Smooth muscle cell (in vitro differentiated cells): ENCODE results near the gene MMP25. TPM values are rescaled to one million over a fixed set of nuclear protein-coding genes. Genes with fewer than 3 reads are reported as not detected.

Source experiments
- DNase-seq: peaks from one replicate; lab custom pipeline; 2025; ENCODE audit not compliant: unreplicated experiment; lab: John Stamatoyannopoulos, UW
- H2AFZ ChIP-seq: fragments of 200-600 bp; sonication (generic); 2 replicates; pipeline ENCODE4 v1.6.0; 2016; ENCODE audit warnings: antibody characterized with exemption, low read depth, mild to moderate bottlenecking
- H3F3A ChIP-seq: fragments of 200-600 bp; sonication (generic); 2 replicates; pipeline ENCODE4 v1.6.0; 2017; ENCODE audit warnings: antibody characterized with exemption, low read depth
- H3K27ac ChIP-seq: fragments of 200-600 bp; sonication (generic); 2 replicates; pipeline ENCODE4 v1.5.1; 2016; ENCODE audit warnings: low read depth, mild to moderate bottlenecking
- H3K27me3 ChIP-seq: fragments of 200-600 bp; sonication (generic); 2 replicates; pipeline ENCODE4 v1.6.1; 2016; ENCODE audit warnings: low read depth, mild to moderate bottlenecking
- H3K36me3 ChIP-seq: fragments of 200-600 bp; sonication (generic); 2 replicates; pipeline ENCODE4 v1.5.1; 2016; ENCODE audit warnings: low read depth
- H3K4me1 ChIP-seq: fragments of 200-600 bp; sonication (generic); 2 replicates; pipeline ENCODE4 v1.5.1; 2016; ENCODE audit warnings: low read depth
- H3K4me2 ChIP-seq: fragments of 200-600 bp; sonication (generic); 2 replicates; pipeline ENCODE4 v1.6.0; 2016; ENCODE audit warnings: mild to moderate bottlenecking
- H3K4me3 ChIP-seq: fragments of 200-600 bp; sonication (generic); 2 replicates; pipeline ENCODE4 v1.5.1; 2016; ENCODE audit warnings: mild to moderate bottlenecking
- H3K79me2 ChIP-seq: fragments of 200-600 bp; sonication (generic); 2 replicates; pipeline ENCODE4 v1.6.0; 2016; ENCODE audit warnings: low read depth, mild to moderate bottlenecking
- H3K9ac ChIP-seq: fragments of 200-600 bp; sonication (generic); 2 replicates; pipeline ENCODE4 v1.6.0; 2016; ENCODE audit warnings: low read depth
- H3K9me3 ChIP-seq: fragments of 200-600 bp; sonication (generic); replicated peaks from 2 replicates; pipeline ENCODE4 v1.5.1; 2016; ENCODE audit warnings: low read depth
- H4K20me1 ChIP-seq: fragments of 200-600 bp; sonication (generic); 2 replicates; pipeline ENCODE4 v1.6.0; 2016; ENCODE audit warnings: low read depth
- WGBS: methylation state at CpG from one replicate; pipeline ENCODE4 v1.1.7; 2016; ENCODE audit warnings: low lambda C conversion rate; 5-methylcytosine and 5-hydroxymethylcytosine counted together
- polyA plus RNA-seq: library from polyadenylated mRNA; unstranded; fragments of >200 nt; fragmentation: Nextera tagmentation; extraction: Ambion mirVana; gene quantifications from 2 replicates; pipeline ENCODE4 v1.2.1, GENCODE V29; 2016
- total RNA-seq: library from RNA; depleted of rRNA; stranded (reverse); fragments of >200 nt; gene quantifications from 2 replicates; pipeline ENCODE4 v1.2.3, GENCODE V29; 2014
- TF ChIP-seq, protein P1 (sequence below): fragments of 200-600 bp; sonication (generic); IDR thresholded peaks from 2 replicates; pipeline ENCODE4 v1.5.1; 2017; ENCODE audit warnings: borderline replicate concordance, mild to moderate bottlenecking, antibody characterized with exemption; ENCODE audit not compliant: insufficient read depth, poor library complexity, severe bottlenecking

MMP25 gene
- total and polyA plus RNA-seq, 2 experiments from 2014 or later = 0.90 to 1.3 TPM

DNA sequence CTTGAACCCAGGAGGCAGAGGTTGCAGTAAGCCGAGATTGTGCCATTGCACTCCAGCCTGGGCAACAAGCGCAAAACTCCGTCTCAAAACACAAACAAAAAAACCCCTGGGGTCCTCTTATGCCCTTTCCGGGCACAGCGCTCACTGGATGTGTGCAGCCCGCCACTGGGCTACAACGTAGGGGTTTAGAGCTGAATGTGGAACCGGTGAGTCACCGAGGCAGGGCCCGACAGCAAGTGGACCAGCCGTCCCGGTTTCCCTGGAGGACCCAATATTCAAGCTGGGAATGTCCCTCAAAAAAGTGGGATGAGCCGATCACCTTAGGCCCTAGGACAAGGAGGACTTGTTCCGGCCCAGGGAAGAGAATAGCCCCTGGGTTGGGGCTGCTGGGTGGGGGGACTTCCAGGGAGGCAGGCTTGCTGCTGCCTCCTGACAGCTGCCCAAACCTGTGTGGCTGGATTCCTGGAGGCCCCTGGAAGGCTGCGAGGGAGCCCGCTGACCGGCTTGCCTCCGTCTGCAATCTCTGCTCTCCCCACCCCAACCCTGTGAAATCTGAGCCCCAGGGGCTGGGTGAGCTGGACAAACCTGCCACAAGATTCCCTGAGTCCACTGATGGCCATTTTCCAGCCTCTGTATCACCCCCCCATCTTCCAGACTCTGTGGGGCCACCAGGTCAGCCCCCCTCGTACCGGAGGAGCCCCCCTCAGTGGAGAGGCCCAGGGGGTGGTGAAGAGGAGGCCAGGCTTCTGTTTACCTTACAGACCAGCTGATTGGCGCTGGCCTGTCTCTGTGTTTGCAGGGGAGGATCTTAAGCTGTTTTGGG is 36.6 kb upstream of the MMP25 start:
- DNase-seq = no peak
- Histone ChIP-seq H3K9me3 (no peaks in the 10 kb centered on the region), H3F3A (no peaks in the 10 kb centered on the region), H4K20me1 (no peaks in the 10 kb centered on the region), H3K27ac (peak overlapping the region; percentile 86), H3K4me2 (peak overlapping the region; percentile 62), H3K27me3 (peaks cover 89% of the 10 kb centered on the region), H2AFZ (no peak overlapping the region), H3K36me3 (no peaks in the 10 kb centered on the region), H3K79me2 (no peaks in the 10 kb centered on the region), H3K4me1 (peaks cover 38% of the 10 kb centered on the region), H3K4me3 (peak overlapping the region; percentile 28), H3K9ac (peak overlapping the region; percentile 50)
- 16% methylated on average over 21 of the region's 21 CpGs for WGBS
- TF ChIP-seq, protein P1, sequence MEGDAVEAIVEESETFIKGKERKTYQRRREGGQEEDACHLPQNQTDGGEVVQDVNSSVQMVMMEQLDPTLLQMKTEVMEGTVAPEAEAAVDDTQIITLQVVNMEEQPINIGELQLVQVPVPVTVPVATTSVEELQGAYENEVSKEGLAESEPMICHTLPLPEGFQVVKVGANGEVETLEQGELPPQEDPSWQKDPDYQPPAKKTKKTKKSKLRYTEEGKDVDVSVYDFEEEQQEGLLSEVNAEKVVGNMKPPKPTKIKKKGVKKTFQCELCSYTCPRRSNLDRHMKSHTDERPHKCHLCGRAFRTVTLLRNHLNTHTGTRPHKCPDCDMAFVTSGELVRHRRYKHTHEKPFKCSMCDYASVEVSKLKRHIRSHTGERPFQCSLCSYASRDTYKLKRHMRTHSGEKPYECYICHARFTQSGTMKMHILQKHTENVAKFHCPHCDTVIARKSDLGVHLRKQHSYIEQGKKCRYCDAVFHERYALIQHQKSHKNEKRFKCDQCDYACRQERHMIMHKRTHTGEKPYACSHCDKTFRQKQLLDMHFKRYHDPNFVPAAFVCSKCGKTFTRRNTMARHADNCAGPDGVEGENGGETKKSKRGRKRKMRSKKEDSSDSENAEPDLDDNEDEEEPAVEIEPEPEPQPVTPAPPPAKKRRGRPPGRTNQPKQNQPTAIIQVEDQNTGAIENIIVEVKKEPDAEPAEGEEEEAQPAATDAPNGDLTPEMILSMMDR = no peak

DNA sequence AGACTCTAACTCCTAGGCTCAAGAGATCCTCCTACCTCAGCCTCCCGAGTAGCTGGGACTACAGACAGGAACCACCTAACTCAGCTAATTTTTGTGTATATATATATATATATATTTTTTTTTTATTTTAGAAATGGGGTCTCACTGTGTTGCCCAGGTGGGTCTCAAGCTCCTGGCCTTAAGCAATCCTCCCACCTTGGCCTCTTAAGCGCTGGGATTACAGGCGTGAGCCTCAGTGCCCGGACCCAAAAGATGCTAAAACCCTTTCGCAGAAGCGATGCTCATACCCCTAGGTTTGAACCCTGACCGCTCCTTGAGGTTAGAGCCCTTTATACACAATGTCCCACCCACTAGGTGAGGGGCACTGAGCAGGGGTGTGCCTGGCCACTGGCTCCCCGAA is 35.9 kb upstream of the MMP25 start:
- Histone ChIP-seq H3F3A (no peaks in the 10 kb centered on the region), H3K36me3 (no peaks in the 10 kb centered on the region), H4K20me1 (no peaks in the 10 kb centered on the region), H3K9me3 (no peaks in the 10 kb centered on the region), H3K27ac (peak overlapping the region; percentile 86), H3K4me3 (no peak overlapping the region), H3K4me2 (no peak overlapping the region), H2AFZ (no peak overlapping the region), H3K27me3 (peaks cover 81% of the 10 kb centered on the region), H3K4me1 (peaks cover 36% of the 10 kb centered on the region), H3K9ac (no peak overlapping the region), H3K79me2 (no peaks in the 10 kb centered on the region)
- TF ChIP-seq, protein P1 = no peak
- 88% methylated on average over 8 of the region's 8 CpGs for WGBS
- DNase-seq = no peak

DNA sequence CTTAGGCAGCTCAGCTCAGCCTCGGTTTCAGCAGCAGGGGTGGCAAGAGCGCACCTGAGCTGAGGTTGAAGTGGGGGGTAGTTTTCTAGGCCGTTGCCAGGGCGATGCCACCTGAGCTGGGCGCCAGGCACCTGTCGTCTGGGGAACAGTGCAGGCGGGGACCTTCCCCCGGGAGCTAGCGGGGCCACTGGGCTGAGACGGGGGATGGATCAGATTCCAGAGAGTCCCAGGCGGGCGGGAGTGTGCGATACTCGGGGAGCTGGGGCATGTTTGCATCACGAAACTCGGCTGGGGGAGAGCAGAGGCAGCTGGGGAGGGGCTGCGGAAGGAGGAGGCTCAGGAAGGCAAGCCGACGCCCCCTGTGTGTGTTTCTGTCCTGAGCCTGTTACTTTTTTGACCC is 34.1 kb upstream of the MMP25 start:
- H3K4me2 ChIP-seq = peak overlapping the region; percentile 25
- TF ChIP-seq, protein P1 = no peak
- H3K27me3 ChIP-seq = peaks cover 64% of the 10 kb centered on the region

DNA sequence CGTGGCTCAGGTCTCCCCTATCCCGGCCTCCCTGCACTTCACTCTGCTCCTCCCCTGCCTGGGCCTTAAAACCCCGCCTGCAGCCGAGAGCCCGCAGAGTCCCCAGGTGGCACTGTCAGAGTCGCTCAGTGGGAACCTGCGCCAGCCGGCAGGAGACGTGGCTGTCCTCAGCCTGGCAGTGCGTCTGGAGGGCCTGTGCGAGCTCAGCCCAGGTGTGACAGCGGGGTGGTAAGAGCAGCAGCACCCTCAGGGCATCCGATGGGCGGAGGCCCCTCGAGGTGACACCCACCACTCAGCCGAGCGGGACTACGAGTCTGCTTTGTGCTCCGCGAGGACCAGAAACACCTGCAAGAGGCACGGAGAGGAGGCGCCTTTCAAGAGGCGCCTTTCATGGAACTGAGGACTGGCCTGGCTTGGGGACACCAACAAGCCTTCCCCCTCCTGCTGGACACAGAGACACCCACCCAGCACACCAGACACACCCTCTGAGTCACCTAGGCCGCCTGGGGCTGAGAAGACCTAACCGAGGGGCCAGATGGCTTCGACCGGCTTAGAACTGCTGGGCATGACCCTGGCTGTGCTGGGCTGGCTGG is 33.4 kb upstream of the MMP25 start, which contains the start of gene CLDN9:
Gene CLDN9, plus strand, starts transcription at position 96 of the 593 bp plus-strand sequence. Its CDS starts 440 bp downstream, at position 536.
- 13% methylated on average over 26 of the region's 27 CpGs for WGBS
- TF ChIP-seq, protein P1 = no peak

More for the DNA sequence above, 34.1 kb upstream of the MMP25 start:
- no peak overlapping the region for H3K27ac ChIP-seq
- no peaks in the 10 kb centered on the region for H3K79me2 ChIP-seq
- H3F3A ChIP-seq = peaks cover 7% of the 10 kb centered on the region
- H3K36me3 ChIP-seq = no peaks in the 10 kb centered on the region
- no peak for DNase-seq
- 26% methylated on average over 19 of the region's 19 CpGs for WGBS
- H3K4me1 ChIP-seq = peaks cover 37% of the 10 kb centered on the region
- no peaks in the 10 kb centered on the region for H3K9me3 ChIP-seq
- peaks cover 4% of the 10 kb centered on the region for H4K20me1 ChIP-seq
- no peak overlapping the region for H3K4me3 ChIP-seq
- H3K9ac ChIP-seq = no peak overlapping the region
- no peak overlapping the region for H2AFZ ChIP-seq

More for the DNA sequence above, 33.4 kb upstream of the MMP25 start, which contains the start of gene CLDN9:
- Histone ChIP-seq H3K9me3 (no peaks in the 10 kb centered on the region), H3K27me3 (peaks cover 57% of the 10 kb centered on the region), H3K27ac (peak within 1 kb of the TSS; percentile 44), H3K4me2 (peak within 1 kb of the TSS; percentile 25), H4K20me1 (peaks cover 4% of the 10 kb centered on the region), H3K9ac (no peak within 1 kb of the TSS), H3F3A (peaks cover 14% of the 10 kb centered on the region), H3K4me1 (peaks cover 40% of the 10 kb centered on the region), H3K36me3 (no peaks in the 10 kb centered on the region), H2AFZ (no peak within 1 kb of the TSS), H3K79me2 (no peaks in the 10 kb centered on the region), H3K4me3 (no peak within 1 kb of the TSS)
- no peak for DNase-seq
